HCT116 (cell line): ENCODE results near the gene KLK7. TPM values are rescaled to one million over a fixed set of nuclear protein-coding genes. Genes with fewer than 3 reads are reported as not detected.
A peak's percentile ranks its signal among the peaks of the same experiment; 100 is the strongest.

Experiments
- ATAC-seq: fragments of 200-7000 bp; cut with Tn5 transposase; 2 replicates; pipeline ENCODE4 v1.9.1; 2020; ENCODE audit warnings: mild to moderate bottlenecking, moderate library complexity
- BruUV-seq: library from RNA; stranded (reverse); fragments of 400-500 nt; replicated peaks from 2 replicates; lab custom pipeline; 2021; lab: Mats Ljungman, UMichigan
- CTCF ChIA-PET: fragments of 300-600 bp; sonication (Branson Sonifier 250); formaldehyde crosslinking; loops from one replicate; lab custom pipeline; 2021; ENCODE audit warnings: antibody characterized with exemption; lab: Charles Lee
- POLR2A ChIA-PET: fragments of 300-600, 350-600 bp; sonication (Branson Sonifier 250); formaldehyde crosslinking; loops from one replicate; lab custom pipeline; 2021; ENCODE audit warnings: antibody characterized with exemption; lab: Charles Lee
- RAD21 ChIA-PET, 2 experiments: fragments of 300-600 bp; sonication (Branson Sonifier 250); formaldehyde crosslinking; loops; one replicate each; lab custom pipeline; 2023; ENCODE audit warnings: low total read pairs in 2 of 2; ENCODE audit not compliant: uncharacterized antibody in 2 of 2, unreplicated experiment in 2 of 2, low non-redundant PET in 1 of 2; lab: Charles Lee
- DNase-seq: peaks from one replicate; pipeline ENCODE4 v3.0.0-alpha.2; 2010; ENCODE audit warnings: low read depth, low spot score
- H2AFZ ChIP-seq: fragments of 200-600 bp; shearing (Covaris generic), sonication (generic); 2 replicates; pipeline ENCODE4 v1.6.1; 2017; ENCODE audit warnings: low read depth, mixed run types, mixed read lengths, antibody characterized with exemption, low read length; ENCODE audit not compliant: poor library complexity, severe bottlenecking
- H3K27ac ChIP-seq: 2 replicates; pipeline ENCODE4 v1.5.1; 2012; ENCODE audit warnings: low read depth, low read length
- H3K27me3 ChIP-seq: fragments of 200-600 bp; sonication (generic); 2 replicates; pipeline ENCODE4 v1.6.1; 2016; ENCODE audit warnings: mixed run types, low read length, mixed read lengths; ENCODE audit not compliant: insufficient read depth
- H3K36me3 ChIP-seq, 2 experiments: fragments of 200-500 bp in 1 of 2; fragments of 200-600 bp in 1 of 2; sonication (Bioruptor generic) in 1 of 2; sonication (generic) in 1 of 2; 2 replicates each; pipeline versions ENCODE4 v1.5.1 to v1.6.1; 2014 to 2016; ENCODE audit warnings: low read length in 2 of 2, inconsistent platforms in 1 of 2, mixed read lengths in 1 of 2, mixed run types in 1 of 2; ENCODE audit not compliant: insufficient read depth in 2 of 2, control insufficient read depth in 1 of 2
- H3K4me1 ChIP-seq, 2 experiments: fragments of 200-600 bp in 1 of 2; sonication (generic) in 1 of 2; 2 replicates each; pipeline versions ENCODE4 v1.5.1 to v1.6.1; 2012 to 2017; ENCODE audit warnings: low read length in 2 of 2, inconsistent platforms in 1 of 2, mild to moderate bottlenecking in 1 of 2, mixed read lengths in 1 of 2, mixed run types in 1 of 2, moderate library complexity in 1 of 2; ENCODE audit not compliant: insufficient read depth in 2 of 2, control insufficient read depth in 1 of 2
- H3K4me2 ChIP-seq: fragments of 200-600 bp; sonication (generic); 2 replicates; pipeline ENCODE4 v1.6.1; 2017; ENCODE audit warnings: mixed run types, low read length, mixed read lengths
- H3K4me3 ChIP-seq, 2 experiments: fragments of 200-600 bp in 1 of 2; sonication (generic) in 1 of 2; replicated peaks in 1 of 2; 2 replicates each; pipeline ENCODE4 v1.5.1; 2011 to 2016; ENCODE audit warnings: low read length in 2 of 2, control low read depth in 1 of 2, low read depth in 1 of 2, mild to moderate bottlenecking in 1 of 2, mixed read lengths in 1 of 2, mixed run types in 1 of 2
- H3K79me2 ChIP-seq: fragments of 200-600 bp; sonication (generic); 2 replicates; pipeline ENCODE4 v1.6.1; 2017; ENCODE audit warnings: mild to moderate bottlenecking, mixed run types, low read length, moderate library complexity, mixed read lengths; ENCODE audit not compliant: insufficient read depth
- H3K9ac ChIP-seq: fragments of 200-600 bp; sonication (generic); 2 replicates; pipeline ENCODE4 v1.6.1; 2016; ENCODE audit warnings: low read length, mixed read lengths
- H3K9me2 ChIP-seq: fragments of 200-600 bp; sonication (generic), shearing (Covaris generic); 2 replicates; pipeline ENCODE4 v1.6.1; 2017; ENCODE audit warnings: mixed run types, mild to moderate bottlenecking, moderate library complexity; ENCODE audit not compliant: insufficient read depth
- H3K9me3 ChIP-seq, 2 experiments: fragments of 200-500 bp in 1 of 2; fragments of 200-600 bp in 1 of 2; sonication (Bioruptor generic) in 1 of 2; sonication (generic) in 1 of 2; 2 replicates each; pipeline ENCODE4 v1.6.1; 2014 to 2017; ENCODE audit warnings: low read length in 2 of 2, mixed read lengths in 2 of 2, inconsistent platforms in 1 of 2, low read depth in 1 of 2, mild to moderate bottlenecking in 1 of 2, mixed run types in 1 of 2, moderate library complexity in 1 of 2; ENCODE audit not compliant: control insufficient read depth in 1 of 2, insufficient read depth in 1 of 2
- H4K20me1 ChIP-seq: fragments of 200-600 bp; sonication (generic), shearing (Covaris generic); 2 replicates; pipeline ENCODE4 v1.6.1; 2017; ENCODE audit warnings: mixed run types, mild to moderate bottlenecking, moderate library complexity; ENCODE audit not compliant: insufficient read depth
- EGR1 ChIP-seq: IDR thresholded peaks from 2 replicates; pipeline ENCODE4 v1.6.1; 2012; ENCODE audit warnings: low read depth
- EZH2 ChIP-seq: fragments of 200-600 bp; sonication (generic); IDR thresholded peaks from 2 replicates; pipeline ENCODE4 v1.6.1; 2017; ENCODE audit warnings: antibody characterized with exemption, mixed run types
- FOSL1 ChIP-seq: IDR thresholded peaks from 2 replicates; pipeline ENCODE4 v1.6.1; 2012; ENCODE audit warnings: low read depth
- POLR2A ChIP-seq: IDR thresholded peaks from 2 replicates; pipeline ENCODE4 v1.7.0; 2011; ENCODE audit warnings: borderline replicate concordance; ENCODE audit not compliant: insufficient read depth, insufficient read length; ENCODE audit errors: extremely low read depth
- POLR2AphosphoS5 ChIP-seq: IDR thresholded peaks from 2 replicates; pipeline ENCODE4 v1.6.1; 2011; ENCODE audit warnings: mild to moderate bottlenecking, low read depth, low read length, moderate library complexity
- RAD21 ChIP-seq: IDR thresholded peaks from 2 replicates; pipeline ENCODE4 v1.6.1; 2012; ENCODE audit warnings: low read depth, mild to moderate bottlenecking
- SIN3A ChIP-seq: IDR thresholded peaks from 2 replicates; pipeline ENCODE4 v1.6.1; 2012; ENCODE audit warnings: low read depth
- YY1 ChIP-seq: IDR thresholded peaks from 2 replicates; pipeline ENCODE4 v1.6.1; 2011; ENCODE audit warnings: low read length, low read depth, moderate library complexity, mild to moderate bottlenecking; ENCODE audit not compliant: insufficient replicate concordance; ENCODE audit errors: extremely low read depth
- ZFX ChIP-seq: fragments of 450-650 bp; IDR thresholded peaks from 2 replicates; pipeline ENCODE4 v1.6.1; 2017
- intact Hi-C: fragments of 100-400 bp; cut with micrococcal nuclease; formaldehyde crosslinking; loops from 2 replicates; pipeline ENCODE4 v1.10.0; 2022
- total RNA-seq: library from RNA; stranded (reverse); gene quantifications from one replicate; pipeline ENCODE4 v1.2.1, GENCODE V29; 2021; ENCODE audit not compliant: unreplicated experiment
- TF ChIP-seq, protein P1 (sequence below): IDR thresholded peaks from 2 replicates; pipeline ENCODE4 v1.6.1; 2012; ENCODE audit warnings: low read depth
- TF ChIP-seq, protein P2 (sequence below): IDR thresholded peaks from 2 replicates; pipeline ENCODE4 v1.6.1; 2012

The KLK7 gene
- total RNA-seq, 1 experiment from 2014 or later = 30.5 TPM

DNA sequence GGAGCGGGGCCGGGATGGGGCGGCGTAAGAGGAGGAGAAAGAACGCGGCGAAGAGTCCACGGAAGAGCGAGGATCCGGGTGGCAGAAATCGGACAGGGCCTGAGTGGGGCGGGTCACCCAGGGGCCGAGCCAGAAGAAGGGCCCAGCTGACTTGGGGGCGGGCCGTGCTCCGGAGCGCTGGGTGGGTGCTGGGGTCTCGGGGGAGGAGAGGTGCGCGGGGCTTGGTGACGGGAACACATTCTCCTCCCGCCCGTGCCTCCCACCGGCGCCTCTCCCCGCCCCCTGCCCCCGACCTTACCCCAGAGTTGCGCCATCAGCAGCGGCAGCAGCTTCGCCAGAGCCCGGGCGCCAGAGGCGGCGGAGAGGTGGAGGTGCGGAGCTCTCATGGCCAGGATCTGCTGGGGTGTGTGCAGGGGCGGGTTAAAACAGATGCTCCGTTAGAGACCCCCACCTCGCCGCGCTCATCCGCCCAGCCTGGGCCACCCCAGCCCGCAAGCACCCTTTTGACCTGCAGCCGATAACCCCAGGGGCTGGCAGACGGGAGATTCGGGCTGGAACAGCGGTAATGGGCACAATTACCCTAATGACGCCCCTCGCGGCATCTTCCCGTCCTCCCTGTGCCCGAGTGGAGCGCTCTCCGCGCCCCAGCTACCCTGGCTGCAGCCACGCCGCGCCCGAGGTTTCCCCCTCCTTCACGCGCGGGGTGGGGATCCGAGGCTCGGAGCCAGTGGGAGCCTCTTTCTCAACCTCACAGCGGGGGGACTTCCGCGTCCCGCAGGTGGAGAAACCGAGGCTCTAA lies 35.2 kb upstream of the KLK7 start:
- Histone ChIP-seq H3K9me3 (no peaks in the 10 kb centered on the region), H4K20me1 (no peaks in the 10 kb centered on the region), H3K4me3 (peak overlapping the region; percentile 60 to 73), H3K4me2 (peak overlapping the region; percentile 80), H3K9ac (peak overlapping the region; percentile 74), H2AFZ (no peak overlapping the region), H3K36me3 (no peaks in the 10 kb centered on the region), H3K9me2 (no peaks in the 10 kb centered on the region), H3K4me1 (peaks cover 18 to 55% of the 10 kb centered on the region in 2 experiments), H3K79me2 (no peaks in the 10 kb centered on the region), H3K27me3 (no peaks in the 10 kb centered on the region), H3K27ac (peak overlapping the region; percentile 79)
- ChIA-PET RAD21 (interaction anchor here (0.6 to 1.5 kb wide), 5 partner anchors 50 to 354 kb away, joined by 3 to 14 read pairs (median 4); no protein-coding TSS in a partner anchor), POLR2A (interaction anchor here (0.8 to 5.4 kb wide), 9 partner anchors 9 to 638 kb away, joined by 3 to 49 read pairs (median 5); partner anchors contain the start of genes KLK6 and KLK8), CTCF (interaction anchor here (0.8 to 7.3 kb wide), 6 partner anchors 9 to 113 kb away, joined by 3 to 140 read pairs (median 34); partner anchors contain the start of gene KLK8)
- DNase-seq = no peak
- intact Hi-C loops = no loop called here
- TF ChIP-seq FOSL1 = no peak
- TF ChIP-seq, protein P1, sequence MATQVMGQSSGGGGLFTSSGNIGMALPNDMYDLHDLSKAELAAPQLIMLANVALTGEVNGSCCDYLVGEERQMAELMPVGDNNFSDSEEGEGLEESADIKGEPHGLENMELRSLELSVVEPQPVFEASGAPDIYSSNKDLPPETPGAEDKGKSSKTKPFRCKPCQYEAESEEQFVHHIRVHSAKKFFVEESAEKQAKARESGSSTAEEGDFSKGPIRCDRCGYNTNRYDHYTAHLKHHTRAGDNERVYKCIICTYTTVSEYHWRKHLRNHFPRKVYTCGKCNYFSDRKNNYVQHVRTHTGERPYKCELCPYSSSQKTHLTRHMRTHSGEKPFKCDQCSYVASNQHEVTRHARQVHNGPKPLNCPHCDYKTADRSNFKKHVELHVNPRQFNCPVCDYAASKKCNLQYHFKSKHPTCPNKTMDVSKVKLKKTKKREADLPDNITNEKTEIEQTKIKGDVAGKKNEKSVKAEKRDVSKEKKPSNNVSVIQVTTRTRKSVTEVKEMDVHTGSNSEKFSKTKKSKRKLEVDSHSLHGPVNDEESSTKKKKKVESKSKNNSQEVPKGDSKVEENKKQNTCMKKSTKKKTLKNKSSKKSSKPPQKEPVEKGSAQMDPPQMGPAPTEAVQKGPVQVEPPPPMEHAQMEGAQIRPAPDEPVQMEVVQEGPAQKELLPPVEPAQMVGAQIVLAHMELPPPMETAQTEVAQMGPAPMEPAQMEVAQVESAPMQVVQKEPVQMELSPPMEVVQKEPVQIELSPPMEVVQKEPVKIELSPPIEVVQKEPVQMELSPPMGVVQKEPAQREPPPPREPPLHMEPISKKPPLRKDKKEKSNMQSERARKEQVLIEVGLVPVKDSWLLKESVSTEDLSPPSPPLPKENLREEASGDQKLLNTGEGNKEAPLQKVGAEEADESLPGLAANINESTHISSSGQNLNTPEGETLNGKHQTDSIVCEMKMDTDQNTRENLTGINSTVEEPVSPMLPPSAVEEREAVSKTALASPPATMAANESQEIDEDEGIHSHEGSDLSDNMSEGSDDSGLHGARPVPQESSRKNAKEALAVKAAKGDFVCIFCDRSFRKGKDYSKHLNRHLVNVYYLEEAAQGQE = no peak
- TF ChIP-seq RAD21 = no peak
- TF ChIP-seq ZFX = 0 out of 2 replicates have a peak, but pooled peaks have one; percentile 30
- TF ChIP-seq EZH2 = no peak
- no peak for TF ChIP-seq POLR2A
- TF ChIP-seq POLR2AphosphoS5 = peak; percentile 86
- no peak for TF ChIP-seq SIN3A
- peak; percentile 14 for TF ChIP-seq YY1
- TF ChIP-seq, protein P2, sequence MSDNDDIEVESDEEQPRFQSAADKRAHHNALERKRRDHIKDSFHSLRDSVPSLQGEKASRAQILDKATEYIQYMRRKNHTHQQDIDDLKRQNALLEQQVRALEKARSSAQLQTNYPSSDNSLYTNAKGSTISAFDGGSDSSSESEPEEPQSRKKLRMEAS = no peak
- TF ChIP-seq EGR1 = no peak; the same call in 1 of the 2 replicates
- TSS peak; percentile 54 for BruUV-seq
- ATAC-seq = peak; percentile 49
